Stimulated activated memory B cell treated with anti-CD40 and anti-IgM and Interleukin-4, amounts not matched to agents 10 μg/mL and 1 μg/mL and 100 μg/mL, for 72 hours (primary cell): ENCODE data around the gene WRNIP1.
A peak's percentile ranks its signal among the peaks of the same experiment; 100 is the strongest.

ENCODE experiments used
- ATAC-seq: fragments of 150-1000 bp; cut with Tn5 transposase; 2 replicates; pipeline ENCODE4 v1.10.0; 2021
- H3K27ac Mint-ChIP-seq: one replicate; pipeline ENCODE4 v1.8.0; 2022; ENCODE audit warnings: mild to moderate bottlenecking, mixed read lengths
- H3K27me3 Mint-ChIP-seq: one replicate; pipeline ENCODE4 v1.8.0; 2022; ENCODE audit warnings: mixed read lengths
- H3K36me3 Mint-ChIP-seq: one replicate; pipeline ENCODE4 v1.8.0; 2022; ENCODE audit warnings: mixed read lengths
- H3K4me1 Mint-ChIP-seq: one replicate; pipeline ENCODE4 v1.8.0; 2022; ENCODE audit warnings: mixed read lengths
- H3K4me3 Mint-ChIP-seq: one replicate; pipeline ENCODE4 v1.8.0; 2022; ENCODE audit warnings: mild to moderate bottlenecking, moderate library complexity, mixed read lengths
- H3K9me3 Mint-ChIP-seq: one replicate; pipeline ENCODE4 v1.8.0; 2022; ENCODE audit warnings: mixed read lengths

Gene WRNIP1

GRCh38 chr6:2817903-2818443 lies 52.8 kb downstream of the WRNIP1 start:
- Mint-ChIP-seq H3K9me3 (peaks cover 10% of the 10 kb centered on the region), H3K4me1 (no peaks in the 10 kb centered on the region)

DNA sequence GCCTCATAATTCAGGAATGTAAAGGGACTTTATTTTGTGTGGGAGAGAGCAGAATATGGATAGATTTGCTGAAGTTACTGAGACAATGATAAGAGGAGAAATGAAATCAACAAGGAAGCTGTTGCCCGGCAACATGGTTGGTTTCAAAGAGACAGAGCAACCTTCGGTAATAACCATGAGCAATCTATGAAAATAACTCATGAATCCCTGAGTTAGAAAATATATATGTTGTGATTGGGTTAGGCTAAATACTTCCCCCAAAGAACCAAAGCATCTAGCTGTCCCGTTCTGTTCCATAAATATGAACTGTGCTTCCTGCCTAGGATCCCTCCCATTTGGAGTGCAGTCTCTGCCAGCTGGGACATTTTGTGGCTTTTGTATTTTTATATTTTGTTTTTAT lies 53.4 kb downstream of the WRNIP1 start:
- ATAC-seq, result no peak
- Mint-ChIP-seq H3K27me3 (no peaks in the 10 kb centered on the region), H3K9me3 (peaks cover 10% of the 10 kb centered on the region), H3K4me1 (no peaks in the 10 kb centered on the region), H3K36me3 (peaks cover 16% of the 10 kb centered on the region), H3K4me3 (no peak overlapping the region), H3K27ac (no peak overlapping the region)

More at GRCh38 chr6:2817903-2818443, 52.8 kb downstream of the WRNIP1 start:
- H3K27ac Mint-ChIP-seq, result no peak overlapping the region
- H3K27me3 Mint-ChIP-seq, result no peaks in the 10 kb centered on the region
- H3K36me3 Mint-ChIP-seq, result peaks cover 16% of the 10 kb centered on the region
- no peak for ATAC-seq
- no peak overlapping the region for H3K4me3 Mint-ChIP-seq

- Mint-ChIP-seq H3K9me3 (peaks cover 10% of the 10 kb centered on the region), H3K27ac (no peak overlapping the region), H3K36me3 (peaks cover 21% of the 10 kb centered on the region), H3K4me1 (no peaks in the 10 kb centered on the region), H3K27me3 (no peaks in the 10 kb centered on the region), H3K4me3 (no peak overlapping the region)
- ATAC-seq, result no peak
These were observed 53.9 kb downstream of the WRNIP1 start for GRCh38 chr6:2819115-2819514.

DNA sequence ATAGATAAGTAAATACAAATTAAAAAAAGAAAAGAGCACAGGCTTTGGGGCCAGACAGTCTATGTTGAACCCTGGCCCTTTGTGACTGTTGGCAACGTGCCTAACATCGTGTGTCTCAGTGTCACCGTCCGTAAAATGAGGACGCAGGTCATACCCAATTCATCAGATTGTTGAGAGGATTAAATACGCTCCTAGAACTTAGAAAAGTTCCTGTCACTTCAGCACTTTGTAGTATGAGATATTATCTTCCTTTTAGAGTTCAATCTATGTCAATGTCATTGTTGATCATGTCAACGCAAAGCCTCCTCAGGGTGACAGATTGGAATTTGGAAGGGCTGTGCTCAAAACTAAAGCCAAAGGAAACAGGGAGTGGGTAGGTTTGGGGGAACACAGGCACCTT lies 54.8 kb downstream of the WRNIP1 start:
- Mint-ChIP-seq H3K4me3 (no peak overlapping the region), H3K27me3 (no peaks in the 10 kb centered on the region), H3K9me3 (peaks cover 10% of the 10 kb centered on the region), H3K36me3 (peaks cover 28% of the 10 kb centered on the region), H3K4me1 (no peaks in the 10 kb centered on the region), H3K27ac (no peak overlapping the region)
- no peak for ATAC-seq

DNA sequence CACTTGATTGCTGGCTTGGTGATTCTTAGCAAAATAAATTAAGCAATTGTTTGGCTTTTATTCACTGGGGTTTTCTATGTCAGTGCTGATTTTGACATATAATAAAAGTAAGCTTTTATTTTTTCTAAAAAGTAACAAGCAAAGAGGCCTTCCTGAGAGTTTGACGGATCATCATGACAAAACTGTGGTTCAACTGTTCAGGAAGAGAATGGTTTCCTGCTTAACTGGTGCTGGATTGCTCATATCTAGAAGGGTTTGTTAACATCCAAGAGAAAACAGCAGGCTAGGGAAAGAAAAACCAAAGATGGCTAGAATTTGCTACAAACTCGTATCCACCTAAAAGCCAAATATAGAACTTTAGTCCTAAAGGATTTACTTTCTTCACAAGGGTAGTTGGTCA lies 55.2 kb downstream of the WRNIP1 start:
- ATAC-seq, result no peak
- Mint-ChIP-seq H3K9me3 (peaks cover 7% of the 10 kb centered on the region), H3K27me3 (no peaks in the 10 kb centered on the region), H3K27ac (no peak overlapping the region), H3K36me3 (peaks cover 27% of the 10 kb centered on the region), H3K4me1 (no peaks in the 10 kb centered on the region), H3K4me3 (no peak overlapping the region)

DNA sequence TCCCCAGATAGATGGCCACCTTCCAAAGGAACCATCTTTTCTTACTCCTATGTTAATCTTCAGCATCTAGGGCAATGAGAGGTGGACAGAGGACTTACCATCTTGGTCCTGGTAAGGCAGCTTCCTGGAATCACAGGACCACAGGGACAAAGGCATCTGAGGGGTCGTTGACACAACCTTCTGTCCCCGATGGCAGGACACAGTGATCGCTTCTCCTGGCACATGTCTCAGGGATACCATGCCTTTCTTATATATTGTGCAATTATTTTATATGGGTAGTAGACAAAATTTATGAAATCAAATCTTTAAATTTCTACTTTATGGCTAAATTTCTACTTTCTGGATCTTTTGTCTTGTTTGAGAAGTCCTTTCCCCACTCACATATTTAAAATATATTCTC lies 56.4 kb downstream of the WRNIP1 start:
- H3K36me3 Mint-ChIP-seq, result peaks cover 16% of the 10 kb centered on the region
- no peak for ATAC-seq
- no peak overlapping the region for H3K27ac Mint-ChIP-seq
- no peaks in the 10 kb centered on the region for H3K9me3 Mint-ChIP-seq
- H3K27me3 Mint-ChIP-seq, result no peaks in the 10 kb centered on the region
- H3K4me1 Mint-ChIP-seq, result no peaks in the 10 kb centered on the region
- H3K4me3 Mint-ChIP-seq, result no peak overlapping the region

GRCh38 chr6:2823104-2823850 lies 58.1 kb downstream of the WRNIP1 start:
- Mint-ChIP-seq H3K27ac (no peak overlapping the region), H3K36me3 (peaks cover 12% of the 10 kb centered on the region), H3K4me1 (no peaks in the 10 kb centered on the region), H3K4me3 (no peak overlapping the region), H3K9me3 (no peaks in the 10 kb centered on the region), H3K27me3 (no peaks in the 10 kb centered on the region)
- ATAC-seq, result no peak

- no peak for ATAC-seq
- Mint-ChIP-seq H3K27me3 (no peaks in the 10 kb centered on the region), H3K27ac (no peak overlapping the region), H3K9me3 (no peaks in the 10 kb centered on the region), H3K4me1 (no peaks in the 10 kb centered on the region), H3K36me3 (peaks cover 22% of the 10 kb centered on the region), H3K4me3 (no peak overlapping the region)
These were observed 60.9 kb downstream of the WRNIP1 start for GRCh38 chr6:2826131-2826530.

DNA sequence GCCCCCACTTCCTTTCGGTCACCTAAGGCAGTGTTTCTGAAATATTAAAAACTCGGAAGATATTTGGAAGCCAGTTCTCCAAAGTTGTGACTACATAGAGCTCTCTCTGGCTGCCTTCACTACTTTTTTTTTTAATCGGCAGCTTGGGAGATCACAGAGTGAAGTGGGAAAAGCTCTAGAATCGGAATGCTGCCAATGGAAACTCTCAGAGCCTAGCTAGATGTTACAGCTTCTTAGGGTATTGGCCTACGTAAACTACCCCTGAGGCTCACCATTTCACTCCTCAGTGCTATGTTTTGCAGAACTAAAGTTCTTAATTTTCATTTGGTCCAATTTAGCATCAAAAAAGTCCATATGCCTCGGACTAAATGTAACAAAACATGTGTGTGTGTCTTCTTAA lies 61.9 kb downstream of the WRNIP1 start:
- Mint-ChIP-seq H3K9me3 (no peaks in the 10 kb centered on the region), H3K4me3 (no peak overlapping the region), H3K27ac (no peak overlapping the region), H3K36me3 (peaks cover 30% of the 10 kb centered on the region), H3K4me1 (no peaks in the 10 kb centered on the region), H3K27me3 (no peaks in the 10 kb centered on the region)
- ATAC-seq, result no peak

DNA sequence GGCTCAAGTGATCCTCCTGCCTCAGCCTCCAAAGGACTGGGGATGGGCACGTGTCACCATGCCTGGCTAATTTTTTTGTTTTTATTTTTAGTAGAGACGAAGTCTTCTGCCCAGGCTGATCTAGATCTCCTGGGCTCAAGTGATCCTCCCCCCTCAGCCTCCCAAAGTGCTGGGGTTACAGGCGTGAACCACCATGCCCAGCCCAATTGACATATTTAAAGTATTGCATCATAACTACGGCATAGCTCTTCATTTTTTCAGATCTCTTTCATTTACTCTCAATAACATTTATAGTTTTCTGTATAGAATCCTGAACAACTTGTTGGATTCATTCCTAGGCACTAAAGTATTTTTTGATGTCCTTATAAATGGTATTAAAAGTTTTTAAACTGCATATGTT lies 63.4 kb downstream of the WRNIP1 start:
- Mint-ChIP-seq H3K4me1 (no peaks in the 10 kb centered on the region), H3K36me3 (peaks cover 34% of the 10 kb centered on the region), H3K9me3 (no peaks in the 10 kb centered on the region), H3K27me3 (no peaks in the 10 kb centered on the region), H3K4me3 (no peak overlapping the region), H3K27ac (no peak overlapping the region)
- ATAC-seq, result no peak

DNA sequence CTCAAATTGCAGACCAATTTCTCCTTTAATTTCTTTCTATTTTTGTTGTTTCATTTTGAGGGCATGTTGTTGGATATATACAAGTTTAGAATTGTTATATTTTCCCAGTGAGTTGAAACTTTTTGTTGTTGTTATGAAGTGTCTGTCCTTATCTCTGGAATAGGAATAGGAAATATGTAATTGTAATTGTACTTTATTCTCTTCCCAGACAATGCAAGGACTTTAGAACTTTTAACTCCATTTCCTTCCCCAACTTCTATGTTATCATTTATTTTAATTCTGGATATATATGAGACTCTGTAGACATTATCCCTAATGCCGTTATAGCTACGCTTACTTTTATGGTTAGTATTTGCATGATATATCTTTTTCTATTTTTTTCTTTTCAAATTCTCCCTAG lies 64.1 kb downstream of the WRNIP1 start:
- H3K4me3 Mint-ChIP-seq, result no peak overlapping the region
- peaks cover 34% of the 10 kb centered on the region for H3K36me3 Mint-ChIP-seq
- peaks cover 4% of the 10 kb centered on the region for H3K4me1 Mint-ChIP-seq
- peaks cover 3% of the 10 kb centered on the region for H3K9me3 Mint-ChIP-seq
- no peaks in the 10 kb centered on the region for H3K27me3 Mint-ChIP-seq
- H3K27ac Mint-ChIP-seq, result peak overlapping the region; percentile 46
- no peak for ATAC-seq

GRCh38 chr6:2830183-2830582 lies 65.0 kb downstream of the WRNIP1 start:
- no peak overlapping the region for H3K4me3 Mint-ChIP-seq
- peaks cover 13% of the 10 kb centered on the region for H3K4me1 Mint-ChIP-seq
- ATAC-seq, result no peak
- no peak overlapping the region for H3K27ac Mint-ChIP-seq
- peaks cover 39% of the 10 kb centered on the region for H3K36me3 Mint-ChIP-seq
- H3K9me3 Mint-ChIP-seq, result peaks cover 5% of the 10 kb centered on the region
- H3K27me3 Mint-ChIP-seq, result no peaks in the 10 kb centered on the region

DNA sequence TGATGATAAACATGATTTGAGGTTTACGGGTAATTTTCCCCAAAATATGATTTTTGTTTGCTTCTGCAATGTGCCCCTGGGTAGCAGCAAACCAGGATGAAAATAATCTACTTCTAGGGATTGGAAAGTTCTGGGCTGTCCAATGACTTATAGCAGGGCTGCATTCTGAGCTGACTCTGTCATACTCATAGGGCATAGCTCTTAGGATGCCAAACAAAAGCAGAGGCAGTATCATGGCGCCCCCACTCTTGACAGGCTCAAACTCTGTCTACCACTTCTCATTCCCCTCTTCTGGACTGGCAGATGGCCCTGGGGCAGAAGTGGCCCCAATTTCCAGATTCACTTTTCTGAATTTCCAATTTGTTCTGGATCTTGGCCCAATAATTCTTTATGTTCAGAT lies 66.2 kb downstream of the WRNIP1 start:
- H3K27ac Mint-ChIP-seq, result no peak overlapping the region
- no peak overlapping the region for H3K4me3 Mint-ChIP-seq
- peaks cover 13% of the 10 kb centered on the region for H3K4me1 Mint-ChIP-seq
- peaks cover 46% of the 10 kb centered on the region for H3K36me3 Mint-ChIP-seq
- no peak for ATAC-seq
- H3K9me3 Mint-ChIP-seq, result peaks cover 5% of the 10 kb centered on the region
- H3K27me3 Mint-ChIP-seq, result no peaks in the 10 kb centered on the region

DNA sequence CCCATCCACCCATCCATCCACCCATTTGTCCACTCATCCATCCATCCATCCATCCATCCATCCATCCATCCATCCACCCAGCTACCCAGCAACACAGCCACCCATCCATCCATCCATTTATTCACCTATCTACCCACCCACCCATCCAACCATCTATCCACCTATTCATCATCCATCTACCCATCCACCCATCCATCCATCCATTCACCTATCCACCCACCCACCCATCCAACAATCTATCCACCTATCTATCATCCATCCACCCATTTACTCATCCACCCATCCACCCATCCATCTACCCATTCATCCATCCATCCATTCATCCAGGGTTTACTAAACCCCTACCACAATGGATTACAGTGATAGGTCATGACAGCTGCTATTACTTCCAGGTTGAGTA lies 69.1 kb downstream of the WRNIP1 start:
- H3K4me1 Mint-ChIP-seq, result peaks cover 15% of the 10 kb centered on the region
- H3K4me3 Mint-ChIP-seq, result no peak overlapping the region
- H3K9me3 Mint-ChIP-seq, result peaks cover 5% of the 10 kb centered on the region
- H3K27ac Mint-ChIP-seq, result no peak overlapping the region
- peaks cover 61% of the 10 kb centered on the region for H3K36me3 Mint-ChIP-seq
- no peak for ATAC-seq
- H3K27me3 Mint-ChIP-seq, result no peaks in the 10 kb centered on the region
